GM12891 (cell line): ENCODE results near the gene TTC23.

Experiments
- POLR2A ChIP-seq: IDR thresholded peaks from 2 replicates; pipeline ENCODE4 v1.6.1; 2011; ENCODE audit warnings: low read depth, low read length, control low read depth
- POLR2AphosphoS5 ChIP-seq: IDR thresholded peaks from 2 replicates; pipeline ENCODE4 v1.6.1; 2011; ENCODE audit warnings: low read depth, low read length, control low read depth
- SPI1 ChIP-seq: IDR thresholded peaks from 2 replicates; pipeline ENCODE4 v1.6.1; 2011; ENCODE audit warnings: low read depth, low read length, control low read depth
- TAF1 ChIP-seq: IDR thresholded peaks from 2 replicates; pipeline ENCODE4 v1.6.1; 2011; ENCODE audit warnings: low read depth, low read length, control low read depth

GRCh38 chr15:99128411-99128810, 121.0 kb downstream of the TTC23 start:
- no peak for TF ChIP-seq POLR2A
- no peak for TF ChIP-seq POLR2AphosphoS5
- no peak for TF ChIP-seq SPI1
- no peak for TF ChIP-seq TAF1
